NCI-H1436 (cell line): ENCODE measurements around the gene SSNA1.

ENCODE experiments used
- DNase-seq: peaks from one replicate; lab custom pipeline; 2025; lab: John Stamatoyannopoulos, UW

The SSNA1 gene

DNA sequence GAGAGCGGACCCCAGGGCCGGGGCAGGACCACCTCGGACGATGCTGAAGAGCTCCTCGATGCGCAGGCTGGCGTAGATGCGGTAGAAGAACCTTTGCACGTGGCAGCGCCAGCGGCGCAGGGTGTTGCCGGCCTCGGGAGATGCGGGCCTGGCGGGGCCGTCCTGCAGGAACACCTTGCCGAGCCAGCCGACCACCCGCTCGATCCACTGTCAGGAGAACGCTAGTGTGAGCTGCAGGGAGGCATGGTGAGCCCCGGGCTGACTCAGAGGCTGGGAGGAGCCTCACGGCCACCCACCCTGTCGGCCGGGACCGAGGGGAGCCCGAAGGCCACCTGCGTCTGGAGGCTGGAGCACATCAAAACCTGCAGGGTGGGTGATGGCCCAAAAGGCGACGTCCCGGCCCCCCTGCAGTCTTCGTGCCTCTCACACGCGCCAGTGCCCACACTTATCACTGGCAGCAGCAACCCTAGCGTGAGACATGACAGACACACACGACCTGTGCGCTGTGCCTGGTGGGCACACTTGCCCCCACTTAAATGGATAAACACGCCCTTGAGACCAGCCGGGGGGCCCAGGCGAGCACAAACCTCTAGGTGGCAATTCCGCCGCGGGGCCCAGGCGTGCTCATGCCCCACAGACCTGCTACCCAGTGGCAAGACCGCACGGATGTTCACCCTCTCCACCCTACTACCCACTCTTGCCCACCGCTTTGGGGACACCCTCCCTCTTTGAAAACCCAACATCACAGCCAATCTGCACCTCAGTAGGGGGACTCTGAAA is 3.4 kb upstream of the SSNA1 start:
- DNase-seq = no peak

DNA sequence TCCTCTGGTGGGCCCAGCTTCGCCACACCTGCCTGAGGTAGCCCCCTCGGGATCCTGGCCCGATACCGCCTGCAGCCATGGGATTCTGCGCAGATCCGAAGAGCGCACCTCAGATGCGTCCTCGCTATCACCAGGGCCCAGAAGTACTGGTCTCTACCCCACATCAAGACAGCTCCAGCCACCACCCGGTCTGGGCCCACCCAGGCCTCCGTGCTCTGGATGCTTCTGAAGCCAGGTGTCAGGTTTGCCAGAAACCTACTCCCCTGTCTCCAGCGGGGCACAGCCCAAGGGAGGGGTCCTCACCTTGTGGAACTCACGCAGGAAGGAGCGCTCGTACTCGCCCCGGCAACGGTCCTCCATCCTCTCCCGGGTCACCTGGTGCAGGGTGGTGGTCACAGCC is 2.6 kb upstream of the SSNA1 start:
- no peak for DNase-seq

DNA sequence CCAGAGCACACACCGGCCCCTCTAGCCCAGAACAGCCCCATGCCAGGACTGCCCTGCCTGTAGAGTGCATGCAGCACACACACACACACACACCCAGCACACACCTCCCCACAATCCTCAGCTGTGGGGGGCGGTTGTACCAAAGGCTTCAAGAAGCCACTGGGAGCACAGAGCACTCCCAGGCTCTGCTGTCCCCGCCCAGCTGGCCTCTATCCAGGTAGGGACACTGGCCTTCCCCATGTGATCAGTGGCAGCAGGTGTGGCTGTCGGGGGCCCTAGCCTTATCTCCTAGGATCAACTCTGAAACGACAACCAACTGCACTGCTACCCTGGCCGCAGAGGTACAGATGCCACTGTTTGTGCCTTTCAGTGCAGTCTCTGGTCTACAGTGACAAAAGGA is 2.1 kb upstream of the SSNA1 start:
- DNase-seq = no peak

DNA sequence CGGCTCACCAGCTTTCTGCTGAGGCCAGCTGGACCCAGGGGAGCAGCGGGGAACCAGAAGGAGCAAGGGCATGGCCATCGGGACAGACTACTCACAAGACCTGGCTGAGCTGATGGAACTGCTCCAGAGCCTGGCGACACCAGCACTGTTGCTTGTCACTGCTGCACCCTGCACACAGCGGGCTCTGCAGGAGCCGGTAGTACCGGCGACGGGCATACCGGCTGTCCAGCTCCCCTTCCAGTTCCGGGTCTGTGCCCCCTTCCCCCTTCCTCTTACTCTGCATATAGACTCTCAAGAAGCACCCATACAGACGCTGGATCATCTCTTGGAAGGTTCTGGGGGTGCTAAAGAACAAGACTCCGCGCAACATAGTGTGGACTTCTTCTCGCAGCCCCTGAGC is 1.1 kb upstream of the SSNA1 start:
- no peak for DNase-seq

DNA sequence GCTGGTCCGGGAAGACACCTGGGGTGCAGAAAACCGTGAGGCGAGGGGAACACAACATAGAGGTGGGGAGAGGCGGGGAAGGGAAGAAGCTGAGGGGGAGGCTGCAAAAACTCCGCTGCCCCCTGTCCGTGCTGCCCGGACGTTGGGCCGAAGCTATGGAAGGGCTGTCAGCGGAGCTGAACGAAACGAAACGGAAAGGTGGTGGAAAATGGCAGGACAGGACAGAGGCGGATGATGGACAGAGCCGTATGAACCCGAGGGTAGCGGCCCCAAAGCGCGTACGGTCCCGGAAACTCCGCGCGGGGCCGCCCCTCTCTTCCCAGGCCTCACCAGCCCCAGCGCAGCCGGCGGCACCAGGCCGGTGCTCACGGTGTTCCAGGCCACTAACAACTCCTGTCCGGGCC is 388 bp upstream of the SSNA1 start:
- DNase-seq = no peak

DNA sequence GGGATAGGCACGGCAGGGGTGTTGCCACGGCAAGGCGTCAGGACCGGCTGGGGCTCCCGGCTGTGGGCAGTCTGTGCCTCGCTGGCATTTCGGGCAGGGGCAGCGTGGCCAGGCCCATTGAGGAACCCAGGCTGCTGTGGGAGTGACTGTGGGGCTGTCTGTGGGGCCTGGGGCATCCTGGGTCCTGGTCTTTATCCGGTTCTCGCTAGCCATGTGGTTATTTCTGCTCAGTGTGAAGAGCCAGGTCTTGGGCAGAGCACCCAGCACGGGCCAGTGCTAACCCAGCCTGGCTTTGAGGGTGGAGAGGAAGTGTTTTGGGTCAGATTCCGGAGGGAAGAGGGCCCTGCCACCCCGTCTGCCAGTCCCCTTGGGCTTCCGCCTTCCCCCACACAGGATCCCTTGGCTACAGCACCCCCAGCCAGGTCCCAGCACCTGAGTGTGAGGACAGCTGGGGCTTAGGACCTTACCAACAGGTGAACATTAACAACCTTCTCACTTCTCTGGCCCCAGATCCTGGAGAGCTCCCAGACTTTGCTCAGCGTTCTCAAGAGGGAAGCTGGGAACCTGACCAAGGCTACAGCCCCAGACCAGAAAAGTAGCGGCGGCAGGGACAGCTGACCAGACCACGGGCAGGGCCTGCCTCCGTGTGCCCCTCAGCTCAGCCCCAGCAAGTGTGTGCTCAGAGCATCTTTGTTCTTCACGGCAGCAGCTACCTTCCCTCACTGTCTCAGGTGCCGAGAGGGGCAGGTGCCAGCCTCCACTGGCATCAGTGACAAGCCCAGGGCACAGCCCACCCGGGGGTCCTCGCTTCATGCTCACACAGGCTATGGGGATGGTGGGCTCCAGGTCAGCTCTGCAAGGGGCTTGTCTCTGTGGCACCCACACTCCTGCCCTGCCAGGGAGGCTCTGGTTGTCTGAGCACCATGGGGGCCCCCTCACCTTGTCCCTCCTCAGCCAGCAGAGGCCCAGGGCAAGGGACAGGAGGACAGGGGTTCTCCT is 1.1 kb downstream of the SSNA1 start:
- no peak for DNase-seq

DNA sequence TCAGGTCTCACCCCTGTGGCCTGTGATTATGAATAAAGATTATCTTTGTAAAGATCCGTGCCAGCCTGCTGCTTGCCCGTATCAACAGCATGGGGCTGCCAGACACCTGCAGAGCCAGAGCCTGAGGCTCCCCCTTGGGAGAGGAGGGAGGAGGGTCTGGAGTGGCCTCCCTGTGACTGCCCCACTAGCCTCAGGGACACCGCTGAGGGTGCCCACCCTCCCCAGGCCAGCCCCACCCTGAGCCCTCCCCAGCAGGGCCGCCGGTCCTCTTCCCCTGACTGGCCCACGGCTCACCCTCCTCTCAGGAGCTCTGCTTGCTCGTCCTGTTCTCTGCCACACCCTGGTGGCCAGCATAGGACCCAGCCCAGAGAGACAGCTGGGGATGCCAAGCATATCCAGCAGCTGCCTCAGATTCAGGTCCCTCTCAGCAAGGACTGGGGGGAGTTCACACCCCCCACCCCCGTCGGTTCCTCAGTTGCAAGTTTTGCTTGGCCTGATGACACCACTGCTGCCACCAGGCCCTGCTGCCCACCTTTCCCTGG is 1.9 kb downstream of the SSNA1 start:
- no peak for DNase-seq

DNA sequence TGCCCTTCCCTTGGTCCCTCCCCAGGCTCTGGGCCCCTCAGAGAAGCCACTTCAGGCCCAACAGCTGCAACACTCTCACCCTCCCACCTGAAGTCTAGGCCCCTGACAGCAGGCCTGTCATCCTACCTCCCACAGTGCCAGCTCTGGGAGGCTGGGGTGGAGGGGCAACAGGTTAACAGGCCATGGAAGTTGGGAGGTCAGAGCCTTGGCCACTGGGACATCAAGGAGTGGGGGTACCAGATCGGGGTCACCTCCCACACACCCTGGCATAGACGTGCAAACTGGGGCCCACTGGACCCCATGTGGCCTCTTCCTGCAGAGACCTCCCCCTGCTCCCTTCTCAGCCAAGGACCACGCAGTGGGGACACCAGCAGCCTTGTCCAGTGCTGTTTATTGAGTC is 2.8 kb downstream of the SSNA1 start:
- no peak for DNase-seq

DNA sequence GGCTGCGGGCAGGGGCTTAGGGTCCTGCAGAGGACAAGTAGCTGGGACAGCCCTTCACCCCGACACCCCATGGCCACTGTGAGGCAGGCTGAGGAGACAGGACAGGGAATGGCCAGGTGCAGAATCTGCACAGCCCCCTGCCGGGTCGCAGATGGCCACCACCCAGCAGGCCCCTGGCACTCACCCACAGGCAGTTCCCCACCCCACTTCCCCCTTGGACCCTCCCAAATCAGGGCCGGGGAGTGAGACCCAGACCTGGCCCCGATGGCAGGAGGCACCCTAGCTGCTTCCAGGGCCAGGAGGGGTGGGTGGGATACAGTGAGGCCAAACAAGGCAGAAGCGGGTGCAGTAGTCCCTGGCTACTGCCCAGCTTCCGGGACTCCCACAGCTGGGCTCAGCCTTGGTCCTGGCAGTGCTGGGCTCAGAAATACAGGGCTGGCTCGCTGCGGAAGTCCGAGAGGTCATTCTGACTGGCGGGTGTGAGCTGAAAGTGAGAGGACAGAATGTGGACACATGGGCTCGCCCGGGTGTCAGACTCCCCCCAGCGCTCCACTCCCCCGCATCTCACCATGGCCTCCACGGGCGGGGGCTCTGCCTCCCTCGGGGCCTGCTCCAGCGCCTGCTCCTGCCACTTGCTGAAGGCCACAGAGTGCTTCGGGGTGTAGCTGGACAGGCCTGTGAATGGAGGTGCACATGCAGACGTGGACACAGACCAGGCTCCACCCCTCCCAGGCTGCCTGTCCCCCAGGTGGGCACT is 3.4 kb downstream of the SSNA1 start:
- no peak for DNase-seq

DNA sequence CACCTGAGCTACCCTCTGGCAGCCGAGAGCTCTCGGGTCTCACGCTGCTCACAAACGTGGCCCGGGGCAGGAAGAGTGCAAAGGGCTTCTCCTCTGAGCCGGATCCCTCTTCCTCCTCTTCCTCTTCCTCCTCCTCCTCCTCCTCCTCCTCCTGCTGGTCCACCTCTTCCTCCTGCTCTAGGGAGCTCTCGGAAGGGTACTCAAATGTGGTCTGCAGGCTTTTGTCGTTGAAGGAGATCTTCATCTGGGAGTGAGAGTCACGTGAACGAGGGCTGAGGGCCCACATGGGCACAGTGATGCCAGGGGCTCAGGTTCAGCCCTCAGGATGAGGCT is 3.9 kb downstream of the SSNA1 start:
- DNase-seq = no peak

DNA sequence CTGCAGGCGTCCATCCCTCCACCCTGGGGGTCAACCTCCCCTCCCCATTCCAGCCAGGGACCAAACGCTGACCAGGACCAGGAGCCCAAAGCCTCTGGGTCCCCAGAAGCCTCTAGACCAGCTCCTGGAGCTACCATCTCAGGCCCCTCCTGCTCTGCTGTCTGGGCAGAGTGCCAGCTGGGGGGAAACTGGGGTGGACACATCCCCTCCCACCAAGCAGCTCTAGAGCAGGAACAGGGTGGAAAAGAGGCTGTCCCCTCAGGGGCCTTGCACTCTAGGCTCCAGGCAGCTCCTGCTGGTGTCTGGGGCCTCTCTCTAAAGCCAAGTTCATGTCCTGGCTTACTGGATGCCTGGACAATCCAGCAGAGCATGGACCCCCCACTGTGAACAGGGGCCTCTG is 4.4 kb downstream of the SSNA1 start:
- DNase-seq = no peak

DNA sequence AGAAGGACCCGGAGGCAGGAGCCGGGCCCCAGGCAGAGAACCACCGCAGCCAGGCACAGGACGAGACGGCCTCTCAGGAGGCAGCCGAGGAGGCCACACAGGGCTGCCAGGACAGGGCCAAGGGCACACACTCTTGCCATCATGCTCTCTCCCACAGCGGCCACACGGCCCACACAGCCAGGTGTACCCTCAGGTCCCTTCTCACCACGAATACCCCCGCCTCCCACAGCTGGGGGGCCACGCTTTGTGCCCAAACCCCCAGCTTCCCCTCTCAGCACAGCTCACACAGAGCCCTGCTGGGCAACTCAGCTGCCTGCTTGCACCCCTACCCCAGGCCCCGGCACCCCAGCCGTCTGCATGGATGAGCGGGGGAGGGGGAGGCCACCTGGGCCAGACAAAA is 5.3 kb downstream of the SSNA1 start:
- DNase-seq = no peak

DNA sequence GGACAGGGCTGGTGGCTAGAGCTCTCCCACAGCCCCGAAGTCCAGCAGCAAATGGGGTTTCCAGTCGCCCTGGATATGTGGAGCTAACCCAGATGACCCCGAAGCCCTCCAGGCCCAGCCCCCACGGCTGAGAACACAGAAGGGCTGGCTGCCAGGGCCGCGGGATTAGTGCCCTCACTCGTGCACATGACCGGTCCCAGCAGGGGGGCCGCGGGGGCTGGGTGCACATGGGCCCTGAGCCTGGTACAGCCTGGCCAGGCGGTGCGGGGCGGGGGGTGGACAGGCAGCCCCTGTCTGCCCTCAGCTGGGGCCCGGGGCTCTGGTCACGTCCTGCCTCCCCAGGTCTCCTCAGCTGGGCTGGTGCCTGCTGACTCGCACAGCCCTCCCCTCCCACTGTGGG is 5.9 kb downstream of the SSNA1 start:
- DNase-seq = no peak

DNA sequence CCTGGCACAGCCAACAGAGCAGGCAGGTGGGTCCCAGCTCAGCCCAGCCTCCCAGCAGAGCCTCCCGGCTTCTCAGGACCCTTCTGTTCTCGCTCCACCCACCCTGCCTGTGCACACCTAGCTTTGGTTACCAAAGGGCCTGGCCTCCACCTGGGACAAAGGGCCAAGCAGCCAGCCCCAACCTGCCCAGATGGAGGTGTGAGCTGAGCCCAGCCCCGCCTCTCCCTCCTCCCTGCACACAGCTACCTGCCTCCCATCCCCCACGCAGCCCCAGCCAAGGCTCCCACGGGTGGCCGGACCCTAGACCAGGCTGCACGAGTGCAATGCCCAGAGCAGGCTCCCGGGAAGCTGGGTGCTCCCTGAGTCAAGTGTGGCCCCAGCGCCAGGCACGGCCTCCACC is 6.4 kb downstream of the SSNA1 start:
- DNase-seq = peak; percentile 21

DNA sequence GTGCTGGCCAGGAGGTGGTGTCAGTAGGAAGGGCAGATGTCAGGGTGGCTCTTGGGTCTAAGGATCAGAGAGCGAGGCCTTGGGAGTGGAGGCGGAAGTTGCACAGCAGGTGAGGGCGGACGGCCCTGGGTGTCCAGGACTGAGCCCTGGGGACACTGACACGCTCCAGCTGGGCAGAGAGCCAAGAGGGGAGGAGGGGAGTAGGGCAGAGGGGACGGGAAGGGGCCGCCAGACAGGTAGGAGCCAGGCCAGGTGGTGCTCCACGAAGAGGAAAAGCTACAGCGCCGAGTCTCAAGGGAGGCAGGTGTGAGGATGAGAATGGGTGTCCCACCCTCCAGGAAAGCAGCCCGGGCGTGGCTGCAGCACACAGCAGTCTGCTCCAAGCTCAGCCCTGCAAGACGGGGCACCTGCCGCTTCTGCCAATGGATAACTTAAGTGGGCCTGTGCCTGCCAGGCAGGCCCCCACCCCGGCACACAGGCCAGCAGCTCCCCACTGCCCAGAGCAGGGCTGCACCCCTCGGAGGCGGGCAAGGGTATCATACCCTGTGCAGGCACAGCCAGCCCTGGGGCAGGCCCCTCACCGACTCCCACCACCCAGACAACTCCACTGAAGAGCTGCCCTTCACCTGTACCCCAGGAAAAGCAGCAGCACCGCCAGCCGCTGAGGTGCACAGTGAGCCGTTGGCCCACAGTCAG is 7.2 kb downstream of the SSNA1 start:
- DNase-seq = peak; percentile 91

DNA sequence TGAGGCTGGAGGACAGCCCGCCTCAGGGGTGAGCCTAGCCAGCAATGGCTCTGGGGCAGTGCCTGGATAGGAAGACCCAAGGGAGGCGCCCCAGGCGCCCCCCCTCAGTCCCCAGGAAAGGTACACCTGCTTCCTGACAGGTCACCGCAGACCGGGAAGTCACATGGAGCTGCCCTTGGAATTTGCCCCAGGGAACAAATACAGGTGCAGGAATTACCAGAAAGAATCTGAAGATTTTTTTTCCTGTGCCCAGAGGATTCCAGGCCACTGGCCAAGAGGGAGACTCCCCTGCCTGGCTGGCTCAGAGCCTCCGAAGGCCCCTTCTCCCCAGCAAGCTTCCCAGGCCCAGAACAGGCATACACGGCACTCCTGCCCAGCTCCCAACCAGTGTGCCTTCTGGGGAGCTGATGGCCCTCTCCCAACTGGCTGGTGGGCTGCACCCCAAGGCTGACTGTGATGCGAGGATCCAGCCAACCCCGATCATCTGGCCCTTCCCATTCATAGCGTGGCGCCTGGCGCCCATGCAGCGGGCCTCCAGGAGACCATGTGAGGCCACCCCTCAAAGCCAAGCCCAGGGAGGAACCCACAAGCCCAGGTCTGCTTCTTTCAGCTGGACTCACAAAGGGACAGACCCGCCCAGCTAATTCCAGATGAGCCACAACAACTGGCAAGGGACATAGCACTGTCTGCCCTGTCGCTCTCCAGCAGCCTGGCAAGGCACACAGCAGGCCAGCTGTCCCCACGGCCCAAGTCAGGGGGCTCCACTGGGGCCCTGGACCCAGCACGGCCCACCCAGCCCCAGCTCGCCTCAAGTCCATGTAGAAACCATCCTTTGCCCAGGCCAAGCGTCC is 9.8 kb downstream of the SSNA1 start:
- no peak for DNase-seq

DNA sequence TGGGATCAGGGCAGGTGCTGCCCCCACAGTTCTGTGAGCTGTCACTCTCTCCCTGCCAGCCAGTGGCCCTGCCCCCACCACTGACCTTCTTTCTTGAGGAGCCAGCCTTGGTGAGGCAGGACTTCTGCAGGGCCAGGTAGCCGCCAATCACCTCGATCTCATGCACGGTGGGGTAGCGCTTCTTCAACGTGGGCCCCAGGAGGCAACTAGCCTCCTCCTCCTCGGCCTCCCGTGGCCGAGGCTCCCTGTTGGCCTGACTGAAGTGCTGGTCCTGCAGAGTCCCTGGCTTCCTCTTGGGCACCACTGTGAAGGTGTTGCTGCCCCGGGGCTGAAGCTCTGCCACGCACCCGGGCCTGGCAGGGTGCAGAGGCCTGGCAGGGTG is 10.4 kb downstream of the SSNA1 start:
- DNase-seq = no peak

DNA sequence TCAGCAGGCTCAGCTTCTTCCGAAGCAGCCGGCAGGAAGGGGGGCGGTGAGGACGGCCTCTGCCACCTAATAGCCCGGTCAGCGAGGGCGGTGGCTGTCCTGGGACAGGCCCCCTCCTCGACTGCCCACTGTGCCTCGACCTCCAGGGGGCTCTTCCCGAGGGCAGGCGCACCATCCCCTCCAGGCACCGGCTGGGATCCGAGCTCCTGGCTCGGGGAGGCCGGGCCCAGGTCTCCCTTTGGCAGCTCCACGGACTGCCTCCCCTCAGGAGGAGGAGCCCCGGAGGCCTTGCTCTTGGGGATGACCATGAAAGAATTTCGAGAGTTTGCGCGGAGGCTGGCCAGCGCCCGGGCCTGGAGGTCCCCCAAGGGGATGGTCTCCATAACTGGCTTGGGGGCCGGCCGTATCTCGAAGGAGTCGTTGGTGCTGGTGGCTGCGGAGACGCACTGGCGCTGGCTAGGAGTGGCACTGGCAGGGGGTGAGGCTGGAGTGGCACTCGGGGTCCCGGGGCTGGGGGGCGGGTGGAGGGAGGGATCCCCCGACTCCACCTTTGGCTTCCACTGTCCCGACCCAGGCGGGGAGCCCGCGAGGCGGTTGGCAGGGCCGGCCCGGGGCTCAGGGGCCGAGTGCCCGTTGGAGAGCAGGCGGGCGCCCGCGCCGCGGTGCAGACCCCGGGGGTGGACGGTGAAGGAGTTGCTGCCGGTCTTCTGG is 11.1 kb downstream of the SSNA1 start:
- no peak for DNase-seq

DNA sequence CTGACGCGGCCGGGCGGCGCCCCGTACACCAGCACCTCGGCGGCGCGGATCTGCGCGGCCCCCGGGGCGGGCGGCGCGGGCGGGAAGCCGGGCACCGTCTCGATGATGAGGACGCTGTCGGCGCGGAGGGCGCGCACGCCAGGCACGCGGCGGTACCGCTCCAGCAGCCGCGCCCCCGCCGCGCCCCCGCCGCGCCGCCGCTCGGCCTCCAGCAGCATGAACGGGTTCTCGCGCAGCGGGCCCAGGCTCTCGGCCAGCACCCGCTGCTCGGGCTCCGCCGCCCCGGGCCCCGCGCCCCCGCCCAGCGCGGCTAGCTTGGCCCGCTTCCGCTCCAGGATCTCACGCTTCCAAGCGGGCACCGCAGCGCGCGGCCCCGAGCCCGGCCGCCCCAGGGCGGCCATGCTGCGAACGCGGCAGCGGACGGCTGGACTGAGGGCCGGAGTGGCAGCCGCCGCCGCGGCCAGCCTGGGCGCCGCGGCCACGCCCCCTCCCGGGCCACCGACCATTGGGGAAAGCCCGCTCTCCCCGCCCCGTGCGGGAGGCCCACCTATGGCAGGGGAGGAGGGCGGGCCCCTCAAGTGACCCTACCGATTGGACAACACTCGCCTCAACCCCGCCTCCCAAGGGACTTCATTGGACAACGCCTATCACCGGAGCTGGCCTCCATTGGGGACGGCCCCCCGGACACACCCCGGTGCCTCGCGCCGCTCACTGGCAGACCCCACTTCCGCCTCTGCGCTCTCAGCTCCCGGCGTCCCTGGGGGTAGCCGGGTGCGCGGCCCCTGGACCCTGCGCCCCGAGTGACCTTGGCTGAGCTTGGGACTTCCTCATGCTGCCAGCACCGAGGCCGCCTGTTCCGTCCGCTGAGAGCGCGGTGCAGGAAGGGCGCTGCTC is 12.1 kb downstream of the SSNA1 start, which contains the start of gene TPRN:
TPRN (minus strand) TSS at position 431 of the 894 bp plus-strand sequence; CDS start at position 401, 30 bp downstream.
- peak; percentile 100 for DNase-seq
